GM18519 (cell line): ENCODE data around the gene ZC3H7A.

ENCODE experiments used
- ATAC-seq: cut with Tn5 transposase; IDR thresholded peaks from one replicate; pipeline ENCODE4 v1.9.1; 2021; ENCODE audit warnings: mild to moderate bottlenecking, moderate library complexity; ENCODE audit not compliant: unreplicated experiment, low FRiP score

Gene ZC3H7A

GRCh38 chr16:11779074-11779473 lies 18.0 kb downstream of the ZC3H7A start:
- no peak for ATAC-seq

GRCh38 chr16:11774065-11774626 lies 22.9 kb downstream of the ZC3H7A start:
- peak; percentile 48 for ATAC-seq

- ATAC-seq: no peak
These were observed 28.2 kb downstream of the ZC3H7A start for GRCh38 chr16:11768849-11769248.

GRCh38 chr16:11762431-11762830 lies 34.6 kb downstream of the ZC3H7A start:
- ATAC-seq: no peak

- no peak for ATAC-seq
These were observed 37.1 kb downstream of the ZC3H7A start for GRCh38 chr16:11759997-11760396.

- ATAC-seq: no peak
These were observed 37.8 kb downstream of the ZC3H7A start for GRCh38 chr16:11759163-11759834.

GRCh38 chr16:11757671-11758545 lies 39.1 kb downstream of the ZC3H7A start:
- no peak for ATAC-seq

GRCh38 chr16:11756248-11756647 lies 40.8 kb downstream of the ZC3H7A start:
- ATAC-seq: no peak

- no peak for ATAC-seq
These were observed 41.9 kb downstream of the ZC3H7A start for GRCh38 chr16:11755022-11755760.

- ATAC-seq: no peak
These were observed 44.2 kb downstream of the ZC3H7A start for GRCh38 chr16:11752856-11753255.

- no peak for ATAC-seq
These were observed 47.0 kb downstream of the ZC3H7A start for GRCh38 chr16:11750056-11750455.

GRCh38 chr16:11748404-11749254 lies 48.4 kb downstream of the ZC3H7A start:
- no peak for ATAC-seq

GRCh38 chr16:11747949-11748403 lies 49.1 kb downstream of the ZC3H7A start:
- ATAC-seq: no peak

- ATAC-seq: no peak
These were observed 53.0 kb downstream of the ZC3H7A start for GRCh38 chr16:11744075-11744470.

- ATAC-seq: no peak
These were observed 53.6 kb downstream of the ZC3H7A start for GRCh38 chr16:11743308-11744074.

- peak; percentile 66 for ATAC-seq
These were observed 54.3 kb downstream of the ZC3H7A start, which contains the start of gene TXNDC11 for GRCh38 chr16:11742536-11743307. TSS of gene TXNDC11 (minus strand) at chr16:11742857. CDS start at chr16:11742730, 127 bp downstream.

GRCh38 chr16:11742093-11742535 lies 54.9 kb downstream of the ZC3H7A start:
- ATAC-seq: no peak

GRCh38 chr16:11740567-11740966 lies 56.5 kb downstream of the ZC3H7A start:
- ATAC-seq: no peak
